H1 (cell line): Measurements from ENCODE around the gene FCHO1. TPM values are rescaled to one million over a fixed set of nuclear protein-coding genes. Genes with fewer than 3 reads are reported as not detected.
A peak's percentile ranks its signal among the peaks of the same experiment; 100 is the strongest.

Experiments used
- CTCF ChIA-PET: fragments of 300-600 bp; sonication (Branson Sonifier 250); formaldehyde crosslinking; loops from one replicate; lab custom pipeline; 2021; ENCODE audit not compliant: partially characterized antibody; lab: Charles Lee
- POLR2A ChIA-PET: fragments of 300-600 bp; sonication (Branson Sonifier 250); formaldehyde crosslinking; loops from one replicate; lab custom pipeline; 2021; ENCODE audit warnings: inconsistent platforms; ENCODE audit not compliant: partially characterized antibody; lab: Charles Lee
- DNase-seq, 2 experiments: peaks; one replicate each; pipeline versions ENCODE4 v3.0.0 to v3.0.0-alpha.2; 2010 to 2022; ENCODE audit warnings: low spot score in 2 of 2, low read depth in 1 of 2, mixed read lengths in 1 of 2
- FAIRE-seq: peaks from 2 replicates; lab custom pipeline; 2011; peaks lifted over from hg19 to GRCh38; lab: Jason Lieb, UNC
- H2AFZ ChIP-seq: 2 replicates; pipeline ENCODE4 v1.8.1; 2012; ENCODE audit warnings: low read length, inconsistent platforms
- H2AK5ac ChIP-seq: 2 replicates; pipeline ENCODE4 v1.6.1; 2013; ENCODE audit warnings: low read depth, low read length
- H2BK120ac ChIP-seq: replicated peaks from 2 replicates; pipeline ENCODE3; 2013; ENCODE audit warnings: low read depth, low read length, inconsistent platforms
- H2BK12ac ChIP-seq: 2 replicates; pipeline ENCODE4 v1.6.1; 2013; ENCODE audit warnings: low read depth, low read length
- H2BK15ac ChIP-seq: 2 replicates; pipeline ENCODE4 v1.6.1; 2013; ENCODE audit warnings: low read length
- H2BK20ac ChIP-seq: 2 replicates; pipeline ENCODE4 v1.6.1; 2013; ENCODE audit warnings: low read length
- H2BK5ac ChIP-seq: 2 replicates; pipeline ENCODE4 v1.6.1; 2013; ENCODE audit warnings: low read depth, low read length
- H3K14ac ChIP-seq: 2 replicates; pipeline ENCODE4 v1.6.1; 2013; ENCODE audit warnings: inconsistent platforms; ENCODE audit not compliant: insufficient read length
- H3K18ac ChIP-seq: 2 replicates; pipeline ENCODE4 v1.6.1; 2013; ENCODE audit warnings: low read length; ENCODE audit errors: extremely low read depth
- H3K23ac ChIP-seq: 2 replicates; pipeline ENCODE4 v1.6.1; 2013; ENCODE audit warnings: inconsistent platforms; ENCODE audit not compliant: insufficient read length
- H3K23me2 ChIP-seq: 2 replicates; pipeline ENCODE4 v1.6.1; 2013; ENCODE audit warnings: low read depth, low read length
- H3K27ac ChIP-seq: 2 replicates; pipeline ENCODE4 v1.6.1; 2011; ENCODE audit warnings: low read depth, low read length, inconsistent platforms
- H3K27me3 ChIP-seq, 4 experiments: replicated peaks in 1 of 4; 1 replicate in 1 of 4; 2 replicates in 3 of 4; pipeline versions ENCODE4 v1.6.1 to v1.8.1; 2011 to 2013; ENCODE audit warnings: low read length in 3 of 4, mild to moderate bottlenecking in 3 of 4, inconsistent platforms in 2 of 4, mixed read lengths in 2 of 4, moderate library complexity in 1 of 4; ENCODE audit not compliant: control insufficient read depth in 3 of 4, insufficient read depth in 3 of 4; ENCODE audit errors: extremely low read depth in 1 of 4
- H3K36me3 ChIP-seq, 4 experiments: 2 replicates each; pipeline versions ENCODE4 v1.6.1 to v1.8.1; 2011 to 2013; ENCODE audit warnings: mild to moderate bottlenecking in 4 of 4, low read length in 3 of 4, moderate library complexity in 2 of 4, control low read depth in 1 of 4, inconsistent platforms in 1 of 4; ENCODE audit not compliant: insufficient read depth in 4 of 4, control insufficient read depth in 2 of 4
- H3K4ac ChIP-seq: replicated peaks from 2 replicates; pipeline ENCODE3; 2013; ENCODE audit warnings: low read length, low read depth, mixed read lengths, inconsistent platforms; ENCODE audit not compliant: insufficient read length
- H3K4me1 ChIP-seq, 4 experiments: replicated peaks in 1 of 4; 1 replicate in 1 of 4; 2 replicates in 3 of 4; pipeline versions ENCODE4 v1.6.1 to v1.8.1; 2011 to 2013; ENCODE audit warnings: low read length in 3 of 4, inconsistent platforms in 2 of 4, mixed read lengths in 1 of 4; ENCODE audit not compliant: insufficient read depth in 4 of 4, control insufficient read depth in 3 of 4
- H3K4me2 ChIP-seq, 2 experiments: 2 replicates each; pipeline versions ENCODE4 v1.6.1 to v1.8.1; 2011 to 2013; ENCODE audit warnings: low read depth in 2 of 2, low read length in 2 of 2, control low read depth in 1 of 2, inconsistent platforms in 1 of 2, mild to moderate bottlenecking in 1 of 2; ENCODE audit not compliant: insufficient read depth in 1 of 2
- H3K4me3 ChIP-seq, 4 experiments: fragments of 200-600, 300-600 bp in 1 of 4; sonication (generic), shearing (Covaris generic), sonication (Bioruptor Twin) in 1 of 4; 2 replicates each; pipeline versions ENCODE4 v1.5.1 to v1.8.1; 2011 to 2016; ENCODE audit warnings: low read length in 4 of 4, low read depth in 3 of 4, control low read depth in 2 of 4, inconsistent platforms in 2 of 4, mild to moderate bottlenecking in 2 of 4, mixed read lengths in 1 of 4, moderate library complexity in 1 of 4; ENCODE audit not compliant: insufficient read depth in 2 of 4; ENCODE audit errors: extremely low read depth in 1 of 4
- H3K56ac ChIP-seq: replicated peaks from 2 replicates; pipeline ENCODE3; 2013; ENCODE audit warnings: low read depth, mild to moderate bottlenecking, mixed read lengths, low read length, inconsistent platforms; ENCODE audit not compliant: insufficient read length
- H3K79me1 ChIP-seq: 2 replicates; pipeline ENCODE4 v1.6.1; 2013; ENCODE audit warnings: low read depth, low read length, control low read depth
- H3K79me2 ChIP-seq, 2 experiments: 2 replicates each; pipeline versions ENCODE4 v1.6.1 to v1.8.1; 2012 to 2013; ENCODE audit warnings: low read length in 2 of 2, mild to moderate bottlenecking in 2 of 2, inconsistent platforms in 1 of 2; ENCODE audit not compliant: insufficient read depth in 2 of 2, control insufficient read depth in 1 of 2
- H3K9ac ChIP-seq, 4 experiments: replicated peaks in 1 of 4; 1 replicate in 1 of 4; 2 replicates in 3 of 4; pipeline versions ENCODE4 v1.6.1 to v1.8.1; 2011 to 2013; ENCODE audit warnings: low read depth in 3 of 4, low read length in 3 of 4, control low read depth in 2 of 4, mild to moderate bottlenecking in 2 of 4, moderate library complexity in 2 of 4, inconsistent platforms in 1 of 4; ENCODE audit errors: extremely low read depth in 1 of 4
- H3K9me3 ChIP-seq, 2 experiments: 2 replicates each; pipeline versions ENCODE4 v1.6.1 to v1.8.1; 2012 to 2013; ENCODE audit warnings: mild to moderate bottlenecking in 2 of 2, moderate library complexity in 2 of 2, control low read depth in 1 of 2, inconsistent platforms in 1 of 2, low read depth in 1 of 2, low read length in 1 of 2, mixed read lengths in 1 of 2; ENCODE audit not compliant: insufficient read depth in 2 of 2
- H4K20me1 ChIP-seq, 2 experiments: replicated peaks in 1 of 2; 2 replicates each; pipeline versions ENCODE3 to v1.8.1; 2011 to 2013; ENCODE audit warnings: inconsistent platforms in 2 of 2, low read length in 2 of 2, mild to moderate bottlenecking in 1 of 2; ENCODE audit not compliant: insufficient read depth in 2 of 2, control insufficient read depth in 1 of 2
- H4K5ac ChIP-seq: 2 replicates; pipeline ENCODE4 v1.6.1; 2013; ENCODE audit warnings: low read length, low read depth, mixed read lengths, inconsistent platforms; ENCODE audit not compliant: insufficient read length
- H4K8ac ChIP-seq: 2 replicates; pipeline ENCODE4 v1.8.0; 2013; ENCODE audit warnings: mild to moderate bottlenecking, moderate library complexity, low read length, inconsistent platforms; ENCODE audit not compliant: insufficient read depth; ENCODE audit errors: extremely low read depth
- H4K91ac ChIP-seq: replicated peaks from 2 replicates; pipeline ENCODE3; 2013; ENCODE audit warnings: low read length, mixed read lengths, inconsistent platforms; ENCODE audit not compliant: insufficient read length
- ATF3 ChIP-seq: IDR thresholded peaks from 2 replicates; pipeline ENCODE4 v1.6.1; 2011; ENCODE audit warnings: low read depth, mild to moderate bottlenecking, low read length; ENCODE audit not compliant: insufficient read depth
- CEBPB ChIP-seq: IDR thresholded peaks from 2 replicates; pipeline ENCODE4 v1.6.1; 2012; ENCODE audit warnings: low read depth, low read length
- CHD2 ChIP-seq: IDR thresholded peaks from 2 replicates; pipeline ENCODE4 v1.6.1; 2012; ENCODE audit warnings: low read length, improper control_type of control experiment
- FOSL1 ChIP-seq: IDR thresholded peaks from 2 replicates; pipeline ENCODE4 v1.6.1; 2011; ENCODE audit warnings: mild to moderate bottlenecking, low read depth, low read length, moderate library complexity; ENCODE audit not compliant: insufficient read depth
- PHF8 ChIP-seq: fragments of 200-600 bp; sonication (generic); conservative IDR thresholded peaks from 2 replicates; pipeline ENCODE4 v1.7.1; 2012; ENCODE audit warnings: low read depth, mild to moderate bottlenecking, inconsistent platforms, low read length, moderate library complexity
- SIRT6 ChIP-seq: IDR thresholded peaks from one replicate; pipeline ENCODE4 v1.7.1; 2012; ENCODE audit warnings: low read length, inconsistent platforms
- TBP ChIP-seq: IDR thresholded peaks from 2 replicates; pipeline ENCODE4 v1.6.1; 2011; ENCODE audit warnings: low read depth, low read length, improper control_type of control experiment
- WGBS, 2 experiments: shearing (Covaris generic) in 1 of 2; methylation state at CpG; one replicate each; pipeline versions ENCODE4 v1.1.6 to v1.1.7; 2013 to 2015; ENCODE audit warnings: low lambda C conversion rate in 2 of 2, mixed read lengths in 2 of 2, inconsistent platforms in 1 of 2, low coverage in 1 of 2, missing lambda C conversion rate in 1 of 2; ENCODE audit not compliant: insufficient replicate concordance in 2 of 2, insufficient coverage in 1 of 2, insufficient read length in 1 of 2; ENCODE audit errors: extremely low coverage in 1 of 2, missing lambda C conversion rate in 1 of 2; 5-methylcytosine and 5-hydroxymethylcytosine counted together
- polyA plus RNA-seq, 7 experiments: library from polyadenylated mRNA; depleted of rRNA in 3 of 7; stranded (reverse) in 5 of 7; unstranded in 2 of 7; fragments of >200 nt in 5 of 7; fragments of 200-250 nt in 2 of 7; gene quantifications; 1 replicate in 5 of 7; 2 replicates in 1 of 7; 4 replicates in 1 of 7; pipeline versions ENCODE4 v1.2.1 to v1.2.3, GENCODE V29; 2011 to 2013; ENCODE audit warnings: missing spikeins in 2 of 7, mixed read lengths in 2 of 7
- total RNA-seq: library from RNA; stranded (reverse); fragmentation: NEBNext Ultra II Directional; extraction: Animal tissue kit (Norgen Biotek cat#: 25700); gene quantifications from 2 replicates; pipeline ENCODE4 v1.2.1, GENCODE V29; 2021

FCHO1 gene
- total and polyA plus RNA-seq, 2 of the 8 experiments (the other 6 are each of a cell fraction or from before 2014, with no cell fraction given), result 13.0 to 25.9 TPM

- Histone ChIP-seq H2BK5ac (no peak overlapping the region), H3K4ac (no peak overlapping the region), H3K56ac (no peak overlapping the region), H2BK15ac (0 out of 2 replicates have a peak overlapping the region, but pooled peaks have one; percentile 2), H3K9ac (no peak overlapping the region), H4K8ac (no peak overlapping the region; the same call in 1 of the 2 replicates), H3K14ac (no peak overlapping the region), H3K18ac (peak overlapping the region; percentile 19; the same call in 1 of the 2 replicates), H2BK120ac (no peak overlapping the region), H3K4me2 (no peak overlapping the region), H3K23ac (no peak overlapping the region), H3K79me2 (no peaks in the 10 kb centered on the region), H3K36me3 (no peaks in the 10 kb centered on the region), H2AFZ (no peak overlapping the region), H2BK20ac (no peak overlapping the region), H4K20me1 (peaks cover 0 to 5% of the 10 kb centered on the region in 2 experiments), H3K9me3 (no peaks in the 10 kb centered on the region), H3K79me1 (no peaks in the 10 kb centered on the region), H3K4me3 (no peak overlapping the region), H3K27ac (no peak overlapping the region), H2BK12ac (no peak overlapping the region), H3K4me1 (peaks cover 0 to 14% (median 4%) of the 10 kb centered on the region in 4 experiments; a peak in 4 of 7 replicates), H3K23me2 (peaks cover 1% of the 10 kb centered on the region; the same call in 1 of the 2 replicates), H4K91ac (no peak overlapping the region), H3K27me3 (peaks cover 0 to 3% (median 1%) of the 10 kb centered on the region in 4 experiments; a peak in 2 of 7 replicates), H4K5ac (no peak overlapping the region), H2AK5ac (no peak overlapping the region)
- FAIRE-seq, result no peak
- ChIA-PET CTCF (interaction anchor here (0.6 to 3.7 kb wide), 10 partner anchors 8 to 229 kb away, joined by 3 to 19 read pairs (median 5); partner anchors contain the start of genes B3GNT3, JAK3 and RPL18A), POLR2A (interaction anchor here (0.5 to 12.5 kb wide), 3 partner anchors 27 to 699 kb away, joined by 3 to 133 read pairs (median 5); partner anchors contain the start of gene RPL18A)
- no peak for DNase-seq
- no peak for TF ChIP-seq ATF3
- no peak for TF ChIP-seq CEBPB
- TF ChIP-seq FOSL1, result no peak
- no peak for TF ChIP-seq CHD2
- TF ChIP-seq SIRT6, result no peak
- TF ChIP-seq PHF8, result no peak
- no peak for TF ChIP-seq TBP
- 79% methylated on average over 8 of the region's 8 CpGs; no CpG with 5 or more reads in 1 of the 2 experiments for WGBS, 2 experiments
Observed at GRCh38 chr19:17835182-17836006, 84.1 kb downstream of the FCHO1 start.
